Hepatocyte (in vitro differentiated cells): Measurements from ENCODE around the gene DAPK2. TPM values are rescaled to one million over a fixed set of nuclear protein-coding genes. Genes with fewer than 3 reads are reported as not detected.
A peak's percentile ranks its signal among the peaks of the same experiment; 100 is the strongest.

Source experiments
- DNase-seq: peaks from one replicate; pipeline ENCODE4 v3.0.0-alpha.2; 2016; ENCODE audit warnings: low spot score
- H2AFZ ChIP-seq: fragments of 200-600 bp; sonication (generic); 2 replicates; pipeline ENCODE4 v1.6.0; 2016; ENCODE audit warnings: antibody characterized with exemption, mild to moderate bottlenecking
- H3K27ac ChIP-seq: fragments of 200-600 bp; sonication (generic); 2 replicates; pipeline ENCODE4 v1.5.1; 2016; ENCODE audit warnings: mild to moderate bottlenecking
- H3K27me3 ChIP-seq: fragments of 200-600 bp; sonication (generic); 2 replicates; pipeline ENCODE4 v1.6.1; 2016
- H3K36me3 ChIP-seq: fragments of 200-600 bp; sonication (generic); replicated peaks from 2 replicates; pipeline ENCODE4 v1.5.1; 2016; ENCODE audit warnings: low read depth; ENCODE audit not compliant: insufficient read depth
- H3K4me1 ChIP-seq: fragments of 200-600 bp; sonication (generic); 2 replicates; pipeline ENCODE4 v1.5.1; 2016; ENCODE audit warnings: mild to moderate bottlenecking, moderate library complexity; ENCODE audit not compliant: insufficient read depth
- H3K4me2 ChIP-seq: fragments of 200-600 bp; sonication (generic); 2 replicates; pipeline ENCODE4 v1.6.0; 2016
- H3K4me3 ChIP-seq: fragments of 200-600 bp; sonication (generic); 2 replicates; pipeline ENCODE4 v1.5.1; 2016; ENCODE audit warnings: mild to moderate bottlenecking
- H3K79me2 ChIP-seq: fragments of 200-600 bp; sonication (generic); 2 replicates; pipeline ENCODE4 v1.6.0; 2017; ENCODE audit warnings: mild to moderate bottlenecking
- H3K9me2 ChIP-seq: fragments of 200-600 bp; sonication (generic); replicated peaks from 2 replicates; pipeline ENCODE4 v1.6.0; 2017; ENCODE audit warnings: mild to moderate bottlenecking; ENCODE audit not compliant: insufficient read depth
- H3K9me3 ChIP-seq: fragments of 200-600 bp; sonication (generic); 2 replicates; pipeline ENCODE4 v1.5.1; 2016; ENCODE audit warnings: low read depth, mild to moderate bottlenecking
- H4K20me1 ChIP-seq: fragments of 200-600 bp; sonication (generic); 2 replicates; pipeline ENCODE4 v1.6.0; 2016; ENCODE audit warnings: mild to moderate bottlenecking; ENCODE audit not compliant: insufficient read depth, poor library complexity, severe bottlenecking
- EZH2 ChIP-seq: fragments of 200-600 bp; sonication (generic); IDR thresholded peaks from 2 replicates; pipeline ENCODE4 v1.6.1; 2016; ENCODE audit warnings: antibody characterized with exemption, mild to moderate bottlenecking, borderline replicate concordance
- EZH2phosphoT487 ChIP-seq: fragments of 200-600 bp; sonication (generic); IDR thresholded peaks from one replicate; pipeline ENCODE4 v1.6.1; 2018; ENCODE audit warnings: antibody characterized with exemption, mild to moderate bottlenecking, low read depth, moderate library complexity; ENCODE audit not compliant: unreplicated experiment, severe bottlenecking
- WGBS: methylation state at CpG from one replicate; pipeline ENCODE4 v1.1.6; 2016; ENCODE audit warnings: low lambda C conversion rate; ENCODE audit errors: missing lambda C conversion rate; 5-methylcytosine and 5-hydroxymethylcytosine counted together
- polyA plus RNA-seq: library from polyadenylated mRNA; unstranded; fragments of >200 nt; fragmentation: Nextera tagmentation; extraction: Ambion mirVana; gene quantifications from 2 replicates; pipeline ENCODE4 v1.2.1, GENCODE V29; 2016
- total RNA-seq: library from RNA; depleted of rRNA; stranded (reverse); fragments of >200 nt; gene quantifications from 2 replicates; pipeline ENCODE4 v1.2.3, GENCODE V29; 2014
- TF ChIP-seq, protein P1 (sequence below): fragments of 200-600 bp; sonication (generic); IDR thresholded peaks from 2 replicates; pipeline ENCODE4 v1.5.1; 2016; ENCODE audit warnings: antibody characterized with exemption, mild to moderate bottlenecking; ENCODE audit not compliant: poor library complexity

The DAPK2 gene
- total and polyA plus RNA-seq, 2 experiments from 2014 or later: 4.9 to 5.1 TPM

DNA sequence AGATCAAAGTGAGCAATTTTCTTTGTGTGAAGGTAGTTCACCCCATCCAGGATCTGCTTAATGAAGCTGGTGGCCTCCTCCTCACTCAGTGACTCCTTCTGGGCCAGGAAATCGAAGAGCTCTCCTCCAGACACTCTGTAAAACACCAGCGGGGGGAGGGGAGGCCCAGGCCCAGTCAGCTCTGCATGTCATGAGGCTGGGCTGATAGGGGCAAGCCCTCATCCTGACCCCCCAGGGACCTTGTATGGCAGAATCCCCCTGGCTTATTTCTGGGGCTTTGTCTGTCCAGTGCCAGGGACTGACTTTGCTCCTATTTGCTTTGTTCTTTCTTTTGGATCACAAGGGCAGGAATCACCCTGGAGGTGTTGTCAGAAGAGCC, 74.9 kb downstream of the DAPK2 start:
- TF ChIP-seq, protein P1, sequence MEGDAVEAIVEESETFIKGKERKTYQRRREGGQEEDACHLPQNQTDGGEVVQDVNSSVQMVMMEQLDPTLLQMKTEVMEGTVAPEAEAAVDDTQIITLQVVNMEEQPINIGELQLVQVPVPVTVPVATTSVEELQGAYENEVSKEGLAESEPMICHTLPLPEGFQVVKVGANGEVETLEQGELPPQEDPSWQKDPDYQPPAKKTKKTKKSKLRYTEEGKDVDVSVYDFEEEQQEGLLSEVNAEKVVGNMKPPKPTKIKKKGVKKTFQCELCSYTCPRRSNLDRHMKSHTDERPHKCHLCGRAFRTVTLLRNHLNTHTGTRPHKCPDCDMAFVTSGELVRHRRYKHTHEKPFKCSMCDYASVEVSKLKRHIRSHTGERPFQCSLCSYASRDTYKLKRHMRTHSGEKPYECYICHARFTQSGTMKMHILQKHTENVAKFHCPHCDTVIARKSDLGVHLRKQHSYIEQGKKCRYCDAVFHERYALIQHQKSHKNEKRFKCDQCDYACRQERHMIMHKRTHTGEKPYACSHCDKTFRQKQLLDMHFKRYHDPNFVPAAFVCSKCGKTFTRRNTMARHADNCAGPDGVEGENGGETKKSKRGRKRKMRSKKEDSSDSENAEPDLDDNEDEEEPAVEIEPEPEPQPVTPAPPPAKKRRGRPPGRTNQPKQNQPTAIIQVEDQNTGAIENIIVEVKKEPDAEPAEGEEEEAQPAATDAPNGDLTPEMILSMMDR: no peak
- TF ChIP-seq EZH2phosphoT487 (no peak), EZH2 (no peak)
- no peaks in the 10 kb centered on the region for H3K9me2 ChIP-seq
- H3K36me3 ChIP-seq: no peaks in the 10 kb centered on the region
- H2AFZ ChIP-seq: no peak overlapping the region
- 39% methylated on average over 2 of the region's 2 CpGs for WGBS
- H4K20me1 ChIP-seq: no peaks in the 10 kb centered on the region
- H3K4me1 ChIP-seq: peaks cover 28% of the 10 kb centered on the region
- H3K4me3 ChIP-seq: no peak overlapping the region
- H3K4me2 ChIP-seq: no peak overlapping the region
- no peaks in the 10 kb centered on the region for H3K27me3 ChIP-seq
- H3K9me3 ChIP-seq: no peaks in the 10 kb centered on the region
- H3K27ac ChIP-seq: peak overlapping the region; percentile 93
- no peaks in the 10 kb centered on the region for H3K79me2 ChIP-seq
- DNase-seq: no peak

DNA sequence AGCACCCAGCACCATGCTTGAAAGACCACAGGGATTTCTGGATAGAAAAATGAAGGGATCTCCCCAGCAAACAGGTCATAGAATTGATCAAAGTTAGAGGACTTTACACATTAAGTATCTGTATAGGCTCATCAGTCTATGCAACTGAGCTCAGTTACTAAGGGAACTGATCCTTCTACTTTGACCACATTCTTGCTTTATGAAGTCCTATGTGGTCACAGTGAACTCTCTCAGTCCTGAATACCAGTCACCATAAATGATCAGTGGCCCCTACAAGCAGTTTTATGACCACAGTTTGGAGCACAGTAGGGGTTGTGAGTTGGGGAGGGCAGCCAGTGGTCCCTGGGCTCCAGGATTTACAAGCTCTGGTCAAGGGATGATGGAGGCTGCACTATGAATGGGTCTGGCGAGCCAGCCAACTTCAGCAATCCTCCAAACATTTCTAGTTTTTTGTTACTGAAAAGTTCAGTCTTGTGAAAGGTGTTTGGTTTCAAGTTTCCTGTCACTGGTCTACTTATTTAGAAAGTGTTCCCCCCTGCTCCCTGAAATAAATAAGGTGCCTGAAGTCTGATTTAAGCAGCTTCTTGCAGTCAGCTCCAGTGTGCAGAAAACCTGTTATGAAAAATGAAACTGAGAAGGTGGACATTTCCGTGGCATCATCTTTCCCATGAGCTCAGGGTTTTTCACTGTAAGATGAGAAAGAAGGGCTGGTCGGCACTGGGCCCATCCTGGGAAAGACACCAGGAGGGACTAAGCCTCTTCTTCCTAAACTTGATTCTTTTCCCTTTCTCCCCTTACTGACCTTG, 75.5 kb downstream of the DAPK2 start:
- H2AFZ ChIP-seq: no peak overlapping the region
- no peaks in the 10 kb centered on the region for H4K20me1 ChIP-seq
- DNase-seq: no peak
- no peaks in the 10 kb centered on the region for H3K79me2 ChIP-seq
- H3K4me3 ChIP-seq: no peak overlapping the region
- H3K4me1 ChIP-seq: peaks cover 28% of the 10 kb centered on the region
- no peak overlapping the region for H3K4me2 ChIP-seq
- H3K9me3 ChIP-seq: no peaks in the 10 kb centered on the region
- peak overlapping the region; percentile 93 for H3K27ac ChIP-seq
- 69% methylated on average over 3 of the region's 3 CpGs for WGBS
- H3K27me3 ChIP-seq: no peaks in the 10 kb centered on the region
- H3K9me2 ChIP-seq: no peaks in the 10 kb centered on the region
- no peaks in the 10 kb centered on the region for H3K36me3 ChIP-seq
- TF ChIP-seq, protein P1: no peak
- TF ChIP-seq EZH2phosphoT487 (no peak), EZH2 (no peak)

DNA sequence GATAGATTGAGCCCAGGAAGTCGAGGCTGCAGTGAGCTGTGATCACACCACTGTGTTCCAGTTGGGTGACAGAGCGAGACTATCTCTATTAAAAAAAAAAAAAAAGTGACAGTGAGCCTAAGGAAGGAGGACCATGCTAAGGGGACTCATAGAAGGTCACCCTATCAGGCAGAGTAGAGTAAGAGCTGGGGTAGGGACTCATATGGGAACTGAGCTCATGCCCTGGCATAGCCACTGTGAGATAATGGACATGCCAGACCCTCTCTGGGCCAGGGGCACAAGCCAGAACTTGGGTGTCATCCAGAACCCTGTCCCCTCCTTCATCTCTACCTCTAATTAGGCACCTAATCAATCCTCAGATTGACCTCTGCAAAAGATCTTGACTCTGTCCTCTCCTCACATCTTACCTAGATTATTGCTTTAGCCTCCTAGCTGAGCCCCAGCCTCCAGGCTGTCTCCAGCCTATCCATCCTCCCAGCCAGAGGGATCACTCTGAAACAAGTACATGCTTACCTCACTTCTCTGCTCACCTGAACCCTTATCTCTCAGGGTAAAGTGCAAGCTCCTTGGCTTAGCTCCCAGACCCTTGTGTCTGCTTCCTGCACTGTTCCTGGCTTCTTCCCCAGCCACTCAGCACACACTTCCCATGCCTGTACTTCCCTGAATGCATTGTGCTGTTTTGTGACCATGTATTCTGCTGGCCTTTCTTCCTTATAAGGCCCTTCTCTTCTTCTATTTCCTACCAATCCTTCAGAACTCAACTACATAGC, 76.4 kb downstream of the DAPK2 start:
- Histone ChIP-seq H4K20me1 (no peaks in the 10 kb centered on the region), H3K9me2 (no peaks in the 10 kb centered on the region), H3K9me3 (no peaks in the 10 kb centered on the region), H2AFZ (no peak overlapping the region), H3K4me2 (no peak overlapping the region), H3K36me3 (no peaks in the 10 kb centered on the region), H3K4me3 (no peak overlapping the region), H3K79me2 (no peaks in the 10 kb centered on the region), H3K4me1 (peaks cover 28% of the 10 kb centered on the region), H3K27ac (peak overlapping the region; percentile 93), H3K27me3 (no peaks in the 10 kb centered on the region)
- DNase-seq: peak; percentile 73
- TF ChIP-seq EZH2phosphoT487 (no peak), EZH2 (no peak)
- TF ChIP-seq, protein P1: no peak
- WGBS: 97% methylated on average over 2 of the region's 2 CpGs
